COR-L47 (cell line): ENCODE measurements around the gene ATE1.
"Not testable (repeated sequence)": the region's sequence is repeated elsewhere in the genome, so short reads cannot be mapped to it uniquely, and the experiment has no call there.

Source experiments
- DNase-seq: peaks from one replicate; lab custom pipeline; 2025; lab: John Stamatoyannopoulos, UW

Gene ATE1

DNA sequence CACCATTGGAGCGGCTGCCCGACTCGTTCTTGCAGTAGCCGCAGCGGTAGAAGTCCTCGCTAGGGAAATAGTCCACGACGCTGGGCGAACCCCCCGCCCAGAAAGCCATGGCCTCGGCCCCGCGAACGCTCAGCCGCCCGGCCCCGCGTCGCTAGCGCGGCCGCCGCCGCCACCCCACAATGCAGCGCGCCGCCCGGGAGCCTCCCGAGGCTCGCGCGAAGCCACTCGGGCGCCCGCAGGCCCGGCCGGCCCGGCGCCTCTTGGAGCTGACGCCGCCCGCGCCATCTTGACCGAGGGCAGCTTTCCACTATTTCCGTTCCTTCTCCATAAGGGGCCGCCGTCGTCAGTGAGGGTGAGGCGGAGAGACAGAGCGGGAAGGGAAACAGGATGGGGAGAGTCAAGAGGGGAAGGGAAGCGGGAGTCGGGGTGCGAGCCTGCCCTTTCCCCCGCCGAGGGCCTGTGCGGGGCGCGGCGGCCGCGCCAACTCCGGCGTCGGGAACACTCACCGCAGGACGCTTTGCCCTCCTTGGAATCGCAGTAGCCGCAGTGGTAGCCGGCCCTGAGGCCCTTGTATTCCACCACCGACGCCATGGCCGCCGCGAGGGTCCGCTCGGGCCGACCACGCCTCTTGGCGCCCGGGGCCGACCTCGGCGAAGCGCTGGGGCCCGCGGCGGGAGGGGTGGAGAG lies at the start of gene ATE1:
TSS of gene ATE1 (minus strand) at position 191 of the 687 bp plus-strand sequence. CDS start at position 109, 82 bp downstream.
- peak; percentile 64 for DNase-seq

DNA sequence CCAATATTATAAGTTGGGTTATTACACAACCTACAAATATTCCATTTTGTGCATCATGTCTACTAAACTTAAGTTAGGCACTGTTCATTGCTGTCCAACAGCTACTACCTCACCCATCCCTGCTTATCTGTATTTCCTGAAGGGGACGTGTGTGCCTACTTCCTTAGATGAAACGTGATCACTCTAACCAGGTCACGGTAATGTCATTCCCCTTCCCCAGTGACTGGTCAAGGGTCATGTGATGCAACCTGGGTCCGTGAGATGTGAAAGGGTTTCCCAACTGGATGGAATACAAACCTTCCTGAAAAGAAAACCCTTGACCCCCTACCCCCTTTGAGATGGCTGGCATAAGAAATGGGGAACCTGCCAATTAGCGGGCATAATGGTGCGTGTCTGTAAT lies 48.8 kb upstream of the ATE1 start:
- no peak for DNase-seq

DNA sequence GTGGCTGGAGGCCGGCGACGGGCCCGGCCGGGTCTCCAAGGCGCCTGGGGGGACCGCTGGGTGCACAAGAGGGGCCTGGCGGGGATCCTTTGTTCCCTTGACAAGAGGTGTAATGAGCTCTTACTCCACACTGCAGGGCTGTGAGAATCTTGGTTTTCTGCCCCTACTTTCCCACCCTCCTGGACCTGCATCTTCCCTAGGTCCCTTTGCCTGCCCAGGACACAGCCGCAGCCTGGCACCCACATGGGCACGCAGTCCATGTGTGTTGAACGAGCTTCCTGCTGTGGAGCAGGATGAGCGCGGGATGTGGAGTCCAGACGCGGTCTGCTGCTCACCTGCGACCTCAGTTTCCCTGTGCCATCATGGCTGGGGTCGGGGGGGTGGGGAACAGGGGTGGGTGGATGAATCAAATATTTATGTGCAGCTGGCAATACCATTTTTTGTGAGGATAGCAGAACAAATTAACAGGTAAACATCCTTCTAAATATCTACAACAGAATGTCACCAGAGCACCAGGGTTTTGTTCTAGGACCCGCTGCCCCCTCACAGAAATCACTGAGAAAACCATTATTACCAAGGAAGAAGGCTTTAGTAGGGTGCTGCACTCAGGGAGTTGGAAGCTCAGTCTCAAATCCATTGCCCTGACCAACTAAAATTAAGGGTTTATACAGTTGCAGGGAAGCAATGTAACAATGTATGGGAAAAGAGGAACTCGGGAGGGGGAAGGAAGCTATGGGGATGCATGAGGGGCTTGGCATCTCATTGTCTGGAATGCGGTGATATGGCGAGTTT lies 47.7 kb upstream of the ATE1 start:
- DNase-seq: no peak

DNA sequence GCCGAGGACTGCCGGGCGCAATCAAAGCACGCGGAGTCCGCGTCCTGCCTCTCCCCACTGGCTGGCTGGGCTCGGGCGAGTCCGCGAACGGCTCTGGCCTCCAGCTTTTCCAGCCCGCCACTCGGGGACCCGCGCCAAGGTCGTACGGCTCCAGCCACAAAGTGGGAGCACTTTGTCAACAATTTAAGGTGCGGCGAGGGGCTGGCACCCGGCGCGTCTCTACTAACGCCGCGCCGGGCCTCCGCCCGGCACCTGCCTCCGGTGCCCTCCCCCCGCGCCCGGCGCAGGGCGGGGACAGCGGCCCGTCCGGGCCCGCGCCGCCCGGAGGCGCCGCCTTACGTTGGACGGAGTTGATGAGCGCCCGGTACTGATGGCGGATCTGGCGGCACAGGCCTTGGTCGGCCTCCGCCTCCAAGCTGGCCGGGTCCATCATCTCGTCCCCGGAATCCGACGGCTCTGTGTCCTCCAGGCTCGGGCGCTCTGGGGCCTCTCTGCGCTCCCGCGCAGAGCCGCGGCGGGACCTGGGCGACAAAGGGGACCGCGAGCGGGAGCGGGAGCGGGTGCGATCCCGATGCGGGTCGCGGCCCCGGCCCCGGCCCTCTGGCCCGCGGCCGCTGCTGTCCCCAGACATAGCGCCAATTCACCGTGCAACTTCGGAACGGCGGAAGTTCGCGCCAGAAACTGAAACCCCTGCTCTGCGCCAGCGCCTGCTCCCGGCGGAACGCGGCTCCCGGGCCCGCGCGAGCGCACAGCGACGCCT lies 46.9 kb upstream of the ATE1 start, which contains the start of gene NSMCE4A:
TSS of gene NSMCE4A (minus strand) at position 683 of the 760 bp plus-strand sequence. CDS start at position 631, 52 bp downstream.
- peak; percentile 49 for DNase-seq

DNA sequence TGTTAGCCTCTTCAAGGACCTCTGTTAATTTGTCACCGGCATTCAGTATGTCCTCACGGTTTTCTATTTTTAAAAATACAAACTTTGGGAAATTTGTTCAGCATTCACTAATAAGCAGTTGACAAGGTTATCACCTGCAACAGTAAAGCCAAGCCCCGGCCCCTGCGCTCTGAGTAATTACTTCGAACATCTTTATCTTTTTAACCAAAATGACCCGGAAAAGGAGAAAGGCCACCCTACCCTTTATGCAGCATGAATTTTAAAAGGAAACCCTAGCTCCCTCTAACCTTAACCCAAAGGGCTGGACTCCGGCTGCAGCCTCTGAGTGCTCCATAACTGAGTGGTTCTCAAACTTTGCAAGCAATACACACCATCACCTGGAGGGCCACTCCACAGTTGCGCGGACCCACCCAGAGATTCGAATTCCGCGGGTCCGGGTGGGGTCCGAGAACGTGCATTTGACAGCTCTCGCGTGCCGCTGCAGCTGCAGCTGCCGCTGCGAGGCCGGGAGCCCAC lies 46.2 kb upstream of the ATE1 start:
- DNase-seq: no peak

DNA sequence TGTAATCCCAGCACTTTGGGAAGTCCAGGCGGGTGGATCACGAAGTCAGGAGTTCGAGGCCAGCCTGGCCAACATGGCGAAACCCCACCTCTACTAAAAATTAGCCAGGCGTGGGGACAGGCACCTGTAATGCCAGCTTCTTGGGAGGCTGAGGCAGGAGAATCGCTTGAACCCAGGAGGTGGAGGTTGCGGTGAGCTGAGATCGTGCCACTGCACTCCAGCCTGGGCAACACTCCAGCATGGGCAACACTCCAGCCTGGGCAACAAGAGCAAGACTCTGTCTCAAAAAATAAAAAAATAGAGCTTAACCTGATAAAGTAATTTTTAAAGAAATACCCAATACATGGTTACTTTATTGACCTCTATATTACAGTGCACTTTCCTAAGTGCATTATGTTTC lies 41.3 kb upstream of the ATE1 start:
- DNase-seq: not testable (repeated sequence)

DNA sequence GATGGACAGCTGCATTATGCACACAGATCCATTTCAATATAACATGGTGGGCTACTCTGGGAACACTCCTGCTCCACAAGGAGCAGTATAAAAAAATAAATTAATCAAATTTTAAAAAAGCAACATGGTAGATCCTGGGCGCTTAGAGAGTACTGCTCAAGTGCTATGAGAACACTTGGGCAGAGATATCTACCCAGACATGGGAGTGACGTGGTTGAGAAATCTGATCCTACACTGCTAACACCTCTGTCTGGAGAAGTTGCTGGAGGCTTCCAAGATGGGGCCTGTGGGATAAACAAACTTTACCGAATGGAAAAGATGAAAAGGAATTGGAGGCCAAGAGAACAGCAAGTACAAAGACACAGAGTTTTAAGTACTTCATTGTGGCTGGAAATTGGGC lies 38.2 kb upstream of the ATE1 start:
- DNase-seq: no peak

DNA sequence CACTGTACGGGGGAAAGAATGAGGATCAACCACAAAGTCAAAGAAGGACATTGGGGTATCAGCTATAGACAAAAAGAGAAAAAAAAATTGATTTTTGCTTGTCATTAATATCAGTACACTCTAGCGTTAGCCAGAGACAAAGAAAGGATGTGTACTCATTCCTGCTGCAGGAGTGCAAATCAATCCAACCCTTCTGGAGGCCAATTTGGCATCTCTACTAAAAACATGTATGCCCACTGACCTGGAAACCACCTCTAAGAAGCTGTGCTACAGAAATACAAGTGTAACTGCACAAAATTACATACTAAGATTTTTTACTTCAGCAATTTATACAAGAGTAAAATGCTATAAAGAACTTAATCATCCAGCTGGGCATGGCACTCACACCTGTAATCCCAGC lies 33.6 kb upstream of the ATE1 start:
- no peak for DNase-seq

DNA sequence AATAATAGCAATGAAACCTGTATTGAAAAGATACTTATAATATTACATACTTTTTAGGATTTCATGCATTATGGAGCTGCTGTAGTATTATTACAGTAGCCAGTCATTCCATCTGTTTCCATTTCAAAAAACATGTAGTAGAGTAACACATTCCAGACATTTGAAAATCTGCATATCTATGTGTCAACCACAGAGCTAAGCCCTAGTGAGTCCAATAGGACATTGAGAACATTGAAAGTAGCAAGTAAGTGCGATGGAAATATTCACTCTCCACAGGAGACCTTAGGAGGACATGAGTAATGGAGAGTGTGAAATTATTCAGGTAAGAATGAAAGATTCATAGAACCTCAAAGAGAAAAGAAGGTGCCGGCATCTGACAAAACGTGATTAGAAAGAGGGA lies 31.8 kb upstream of the ATE1 start:
- DNase-seq: no peak

DNA sequence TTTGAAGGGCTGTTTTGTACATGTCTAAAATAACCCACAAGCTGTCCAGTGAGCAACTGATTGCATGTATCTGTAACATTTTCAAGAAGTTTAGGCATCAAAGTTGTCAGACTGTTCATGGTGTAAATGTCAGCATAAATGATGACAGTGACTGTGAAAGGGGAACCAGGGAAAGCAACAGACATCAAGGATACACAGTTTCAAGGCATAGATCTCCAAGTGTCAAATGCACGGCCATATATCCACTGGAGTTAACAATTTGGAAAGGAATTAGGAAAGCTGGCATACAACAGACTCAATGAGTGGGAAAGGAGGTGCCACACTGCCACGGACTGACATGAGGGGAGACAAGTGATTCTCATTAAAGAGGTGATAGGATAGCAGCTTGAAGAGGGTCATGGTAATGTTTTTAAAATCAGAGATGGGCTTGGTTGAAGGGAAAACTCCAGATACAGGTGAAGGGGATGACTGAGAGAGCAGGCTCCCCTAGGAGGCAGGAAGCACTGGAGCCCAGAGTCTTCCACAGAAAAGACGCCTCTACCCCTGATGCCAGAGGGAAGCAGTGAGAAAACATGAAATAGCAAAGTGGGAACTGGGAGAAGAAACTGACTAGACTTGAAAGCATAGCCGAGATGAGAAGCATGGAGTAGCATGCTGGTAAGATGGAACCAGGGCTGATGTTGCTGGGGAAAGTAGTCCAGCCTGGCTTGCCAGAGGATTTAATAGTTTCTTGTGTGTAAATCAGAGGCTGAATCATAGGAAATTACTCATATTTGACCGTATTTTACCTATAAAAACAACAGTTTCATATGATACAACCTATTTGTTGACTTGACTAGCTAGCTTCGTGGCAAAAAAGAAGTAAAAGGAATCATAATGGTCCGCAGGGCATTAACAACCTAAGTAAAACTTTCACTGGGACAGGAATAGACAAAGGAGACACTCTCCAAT lies 28.6 kb upstream of the ATE1 start:
- DNase-seq: no peak

DNA sequence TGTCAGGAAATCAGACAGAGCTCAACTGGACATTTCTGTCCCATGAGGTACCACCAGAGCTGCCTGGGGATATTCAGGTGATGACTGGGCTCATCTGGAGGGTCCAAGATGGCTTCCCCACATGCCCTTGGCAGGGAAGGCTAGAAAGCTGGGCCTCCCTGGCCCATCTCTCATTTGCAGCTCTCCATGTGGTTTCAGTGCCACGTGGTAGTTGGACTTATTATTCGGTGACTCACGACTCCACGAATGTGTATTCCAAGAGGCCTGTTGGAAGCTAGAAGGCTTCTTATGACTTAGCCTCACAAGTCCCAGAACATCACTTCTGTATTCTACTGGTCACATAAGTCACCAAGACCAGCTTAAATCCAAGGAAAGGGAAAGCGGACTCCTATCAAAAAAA lies 24.4 kb upstream of the ATE1 start:
- DNase-seq: no peak

DNA sequence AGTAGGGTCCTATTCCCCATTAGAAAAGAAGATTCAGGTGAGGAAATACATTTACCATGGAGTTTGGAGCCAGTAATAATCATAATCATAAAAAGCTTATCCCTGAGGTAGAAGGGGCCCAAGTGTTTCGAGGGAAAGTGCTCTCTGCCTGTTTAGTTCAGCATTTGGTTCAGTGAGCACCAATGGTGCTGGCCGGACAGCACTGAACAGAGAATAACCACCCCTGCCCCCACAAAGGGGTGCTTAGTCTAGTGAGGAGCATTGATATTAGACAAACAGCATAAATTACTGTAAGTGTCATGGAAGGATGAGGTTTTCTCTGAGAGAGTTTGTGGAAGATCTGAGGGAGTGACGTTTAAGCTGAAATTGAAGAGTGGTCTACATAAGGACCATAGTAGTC lies 21.6 kb upstream of the ATE1 start:
- DNase-seq: no peak

DNA sequence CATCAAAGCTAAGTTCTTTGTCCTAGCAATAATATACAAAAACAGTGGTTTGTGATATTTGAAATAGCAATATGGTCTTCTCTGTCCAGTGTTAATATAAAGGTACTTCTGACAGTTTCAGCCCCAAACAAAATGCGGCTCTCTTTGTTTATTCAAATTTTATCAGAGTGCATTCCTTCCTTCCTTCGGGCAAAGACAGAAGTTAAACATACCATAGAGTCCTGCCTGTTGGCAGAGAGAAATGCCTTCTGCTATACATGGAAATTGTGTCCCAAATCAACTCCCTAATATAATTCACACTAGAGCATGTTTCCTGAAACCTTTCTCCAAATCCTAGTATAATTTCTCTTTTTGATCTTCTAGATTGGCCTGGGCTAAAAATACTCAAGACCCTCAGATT lies 21.2 kb upstream of the ATE1 start:
- no peak for DNase-seq

DNA sequence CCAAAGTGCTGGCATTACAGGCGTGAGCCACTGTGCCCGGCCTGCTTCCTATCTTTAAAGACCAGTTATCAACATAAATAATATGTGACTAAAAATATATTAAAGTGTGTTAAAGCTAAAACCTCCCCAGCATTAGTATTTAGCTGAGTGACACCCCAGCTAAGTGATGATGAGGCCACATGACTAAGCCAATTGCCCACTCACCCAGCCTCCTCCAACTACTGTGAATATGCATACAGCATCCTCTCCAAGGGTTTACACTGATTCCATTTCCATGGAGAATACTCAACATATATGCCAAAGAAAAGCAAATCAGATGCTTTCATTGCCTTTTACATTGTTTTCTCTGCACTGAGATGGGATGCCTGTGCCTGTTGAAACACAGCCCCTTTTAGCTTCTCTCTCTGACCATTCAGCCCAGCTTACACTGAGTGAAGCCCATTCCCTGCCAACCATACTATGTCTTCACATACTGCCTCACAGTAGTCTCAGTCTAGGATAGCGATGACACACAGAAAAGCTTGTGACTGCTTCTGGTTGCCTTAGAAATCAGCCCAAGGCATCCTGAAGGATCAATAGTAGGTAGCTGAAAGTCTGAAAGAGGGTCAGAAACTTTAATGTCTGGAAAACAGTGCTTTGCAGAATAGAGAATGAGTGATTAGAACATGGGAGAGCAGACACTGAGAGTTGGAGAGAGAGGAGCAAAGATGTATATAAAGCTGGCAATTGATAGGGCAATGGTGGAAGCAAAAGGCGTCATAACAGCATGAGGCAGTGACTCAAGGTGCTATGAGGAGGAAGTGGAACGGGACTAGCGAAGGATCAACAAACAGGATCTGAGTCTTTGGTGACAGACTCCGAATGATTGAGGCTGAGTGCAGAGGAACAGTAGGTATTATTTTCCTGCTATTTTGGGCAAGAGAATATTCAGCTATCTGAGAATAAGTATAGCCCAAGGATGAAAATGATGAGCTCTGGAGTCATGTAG lies 19.8 kb upstream of the ATE1 start:
- DNase-seq: no peak

DNA sequence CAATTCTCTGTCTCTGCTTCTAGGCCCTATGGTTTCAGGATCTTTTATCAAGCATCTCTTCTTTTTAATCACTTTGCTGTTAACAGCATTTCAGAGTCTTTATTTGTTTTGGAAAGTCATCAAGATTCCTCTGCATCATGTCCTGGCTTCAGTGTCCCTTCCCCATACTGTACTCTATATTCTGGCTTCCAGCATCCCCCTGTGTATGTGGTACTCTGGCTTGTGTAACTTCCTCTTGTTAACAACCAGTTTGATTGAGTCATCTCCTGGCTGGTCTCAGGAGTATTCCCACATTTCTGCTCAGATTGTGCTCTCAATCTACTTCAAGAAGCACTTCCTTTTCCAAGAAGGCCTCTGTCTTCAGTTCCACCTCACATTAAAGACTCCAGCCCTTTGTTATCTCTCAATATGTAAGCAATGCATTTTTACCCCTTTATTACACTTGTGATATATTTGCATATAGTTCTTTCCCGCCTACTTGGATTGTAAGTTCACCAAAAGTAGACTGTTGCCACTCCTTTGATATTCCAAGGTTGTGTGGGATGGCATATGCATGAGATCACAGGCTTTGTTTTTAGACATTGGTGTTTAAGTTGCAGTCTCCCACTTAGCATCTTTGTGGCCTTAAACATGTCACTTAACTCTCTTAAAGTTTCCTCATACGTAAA lies 15.1 kb upstream of the ATE1 start:
- DNase-seq: no peak

DNA sequence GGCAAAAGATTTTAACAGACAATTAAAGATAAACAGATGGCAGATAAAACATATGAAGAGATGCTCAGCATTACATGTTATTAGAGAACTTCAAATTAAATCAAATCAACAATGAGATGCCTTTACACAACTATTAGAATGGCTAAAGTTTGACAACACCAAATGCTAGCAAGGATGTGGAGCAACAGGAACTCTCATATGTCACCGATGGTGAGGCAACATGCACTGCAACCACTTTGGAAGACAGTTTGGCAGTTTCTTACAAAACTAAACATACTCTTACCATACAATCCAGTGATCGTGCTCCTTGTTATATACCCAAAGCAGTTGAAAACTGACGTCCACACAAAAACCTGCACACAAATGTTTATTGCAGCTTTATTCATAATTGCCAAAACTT lies 13.7 kb upstream of the ATE1 start:
- DNase-seq: no peak

DNA sequence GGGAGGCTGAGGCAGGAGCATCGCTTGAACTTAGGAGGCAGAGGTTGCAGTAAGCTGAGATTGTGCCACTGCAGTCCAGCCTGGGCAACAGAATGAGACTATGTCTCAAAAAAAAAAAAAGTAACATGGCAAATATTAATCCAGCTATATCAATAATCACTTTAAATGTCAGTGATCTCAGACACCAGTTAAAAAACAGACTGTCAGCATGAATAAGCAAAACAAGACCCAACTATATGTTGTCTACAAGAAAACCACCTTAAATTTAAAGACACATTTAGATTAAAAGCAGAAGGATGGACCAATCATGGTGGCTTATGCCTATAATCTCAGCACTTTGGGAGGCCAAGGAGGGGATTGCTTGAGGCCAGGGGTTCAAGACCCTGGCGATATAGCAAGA lies 8.5 kb upstream of the ATE1 start:
- DNase-seq: no peak

DNA sequence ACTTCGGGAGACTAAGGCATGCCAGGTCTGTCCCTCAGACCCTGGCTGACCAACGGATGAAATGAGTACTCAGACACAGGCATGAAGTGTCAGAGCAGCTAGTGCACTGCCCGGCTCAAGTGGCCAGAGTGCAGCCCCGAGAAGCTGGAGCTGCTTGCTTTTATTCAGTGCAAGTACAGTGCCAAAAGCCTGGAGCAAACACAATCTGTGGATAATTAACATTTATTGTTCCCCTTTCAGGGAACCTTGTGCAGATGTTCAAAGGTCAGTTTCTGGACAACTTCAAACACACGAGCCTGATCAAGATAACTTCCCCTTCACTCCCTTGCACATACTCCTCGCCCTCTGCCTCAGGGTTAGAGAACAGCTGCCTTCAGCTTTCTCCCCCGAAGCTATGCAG lies 7.9 kb upstream of the ATE1 start:
- DNase-seq: no peak

DNA sequence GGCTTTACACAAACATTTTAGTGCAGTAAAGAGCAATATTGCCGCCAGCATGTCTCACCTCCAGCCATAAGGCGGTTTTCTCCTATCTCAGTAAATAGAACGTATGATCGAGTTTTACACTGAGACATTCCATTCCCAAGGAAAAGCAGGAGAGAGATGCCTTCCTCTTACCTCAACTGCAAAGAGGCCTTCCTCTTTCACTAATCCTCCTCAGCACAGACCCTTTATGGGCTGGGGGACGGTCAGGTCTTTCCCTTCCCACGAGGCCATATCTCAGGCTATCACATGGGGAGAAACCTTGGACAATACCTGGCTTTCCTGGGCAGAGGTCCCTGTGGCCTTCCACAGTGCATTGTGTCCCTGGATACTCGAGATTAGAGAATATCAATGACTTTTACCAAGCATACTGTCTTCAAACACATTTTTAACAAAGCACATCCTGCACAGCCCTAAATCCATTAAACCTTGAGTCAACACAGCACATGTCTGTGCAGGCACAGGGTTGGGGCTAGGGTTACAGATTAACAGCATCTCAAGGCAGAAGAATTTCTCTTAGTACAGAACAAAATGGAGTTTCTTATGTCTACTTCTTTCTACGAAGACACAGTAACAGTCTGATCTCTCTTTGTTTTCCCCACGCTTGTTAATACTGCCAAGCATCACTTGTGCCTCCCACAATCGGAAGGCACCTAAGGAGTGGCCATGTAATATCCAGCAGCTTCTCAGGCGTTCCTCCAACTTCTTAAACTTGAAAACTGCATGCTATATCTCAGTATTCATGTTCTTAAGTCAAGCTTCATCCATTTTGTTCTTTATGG lies 2.6 kb upstream of the ATE1 start:
- not testable (repeated sequence) for DNase-seq
